GM12878 (cell line): ENCODE data around the gene SPIN1. TPM values are rescaled to one million over a fixed set of nuclear protein-coding genes. Genes with fewer than 3 reads are reported as not detected.

ENCODE experiments used
- ATAC-seq: fragments of 200-7000 bp; cut with Tn5 transposase; 3 replicates; pipeline ENCODE4 v1.9.1; 2020; ENCODE audit warnings: mild to moderate bottlenecking, moderate library complexity
- BruUV-seq: library from RNA; stranded (reverse); fragments of 400-500 nt; replicated peaks from 2 replicates; lab custom pipeline; 2021; lab: Mats Ljungman, UMichigan
- CTCF ChIA-PET: fragments of 300-600 bp; sonication (Branson Sonifier 250); formaldehyde crosslinking; extraction: SDS; loops from one replicate; lab custom pipeline; 2021; ENCODE audit warnings: inconsistent platforms; lab: Yijun Ruan, JAX
- POLR2A ChIA-PET: fragments of 350-600 bp; formaldehyde crosslinking; extraction: SDS; loops from one replicate; lab custom pipeline; 2021; ENCODE audit warnings: inconsistent platforms; lab: Charles Lee
- RAD21 ChIA-PET: fragments of 300-600 bp; sonication (Branson Sonifier 250); formaldehyde crosslinking; loops from one replicate; lab custom pipeline; 2023; ENCODE audit warnings: antibody characterized with exemption; ENCODE audit not compliant: unreplicated experiment; lab: Charles Lee
- SMC1A ChIA-PET: fragments of 300-600 bp; sonication (Branson Sonifier 250); formaldehyde crosslinking; loops from one replicate; lab custom pipeline; 2023; ENCODE audit not compliant: unreplicated experiment, uncharacterized antibody; lab: Charles Lee
- DNase-seq: peaks from one replicate; pipeline ENCODE4 v3.0.0-alpha.2; 2011; ENCODE audit warnings: low read depth, low spot score
- FAIRE-seq: peaks from 3 replicates; lab custom pipeline; 2011; peaks lifted over from hg19 to GRCh38; lab: Jason Lieb, UNC
- H2AFZ ChIP-seq: 2 replicates; pipeline ENCODE4 v1.6.0; 2011; ENCODE audit warnings: low read depth, low read length, control low read depth; ENCODE audit not compliant: control insufficient read depth
- H3K27ac ChIP-seq: 2 replicates; pipeline ENCODE4 v1.5.1; 2011; ENCODE audit warnings: control low read depth; ENCODE audit not compliant: control insufficient read depth, insufficient read depth
- H3K27me3 ChIP-seq, 2 experiments: replicated peaks in 1 of 2; 2 replicates each; pipeline versions ENCODE4 v1.6.0 to v1.6.1; 2011; ENCODE audit warnings: low read length in 1 of 2; ENCODE audit not compliant: control insufficient read depth in 2 of 2, insufficient read depth in 2 of 2
- H3K36me3 ChIP-seq, 2 experiments: 2 replicates each; pipeline ENCODE4 v1.5.1; 2011; ENCODE audit warnings: low read length in 1 of 2; ENCODE audit not compliant: control insufficient read depth in 2 of 2, insufficient read depth in 2 of 2
- H3K4me1 ChIP-seq: 2 replicates; pipeline ENCODE4 v1.6.1; 2011; ENCODE audit warnings: mild to moderate bottlenecking, low read length, moderate library complexity, mixed read lengths; ENCODE audit not compliant: control insufficient read depth, insufficient read depth
- H3K4me2 ChIP-seq: 2 replicates; pipeline ENCODE4 v1.6.0; 2011; ENCODE audit warnings: control low read depth; ENCODE audit not compliant: control insufficient read depth, insufficient read depth
- H3K4me3 ChIP-seq: fragments of 200-600 bp; sonication (generic); 2 replicates; pipeline ENCODE4 v1.5.1; 2016
- H3K79me2 ChIP-seq: 2 replicates; pipeline ENCODE4 v1.6.0; 2011; ENCODE audit warnings: low read length; ENCODE audit not compliant: control insufficient read depth, insufficient read depth
- H3K9ac ChIP-seq: 2 replicates; pipeline ENCODE4 v1.8.0; 2011; ENCODE audit warnings: low read length, control low read depth, mixed read lengths; ENCODE audit not compliant: control insufficient read depth, insufficient read depth
- H3K9me3 ChIP-seq: replicated peaks from 3 replicates; pipeline ENCODE4 v1.5.1; 2011; ENCODE audit warnings: mild to moderate bottlenecking, low read length; ENCODE audit not compliant: control insufficient read depth, insufficient read depth
- H4K20me1 ChIP-seq: 2 replicates; pipeline ENCODE4 v1.6.0; 2011; ENCODE audit not compliant: control insufficient read depth, insufficient read depth
- BRCA1 ChIP-seq: IDR thresholded peaks from 2 replicates; pipeline ENCODE4 v1.6.1; 2011; ENCODE audit warnings: low read depth, low read length, improper control_type of control experiment
- HSF1 ChIP-seq: fragments of 150-350 bp; IDR thresholded peaks from 2 replicates; pipeline ENCODE4 v1.6.1; 2014; ENCODE audit warnings: mild to moderate bottlenecking, low read depth, low read length
- IRF3 ChIP-seq: fragments of 450-650 bp; IDR thresholded peaks from 2 replicates; pipeline ENCODE4 v1.6.1; 2014; ENCODE audit warnings: mild to moderate bottlenecking
- PKNOX1 ChIP-seq: fragments of 450-650 bp; IDR thresholded peaks from 2 replicates; pipeline ENCODE4 v1.6.1; 2016; ENCODE audit warnings: mild to moderate bottlenecking
- SIX5 ChIP-seq: IDR thresholded peaks from 2 replicates; pipeline ENCODE4 v1.6.1; 2011; ENCODE audit warnings: mild to moderate bottlenecking, low read depth, low read length, moderate library complexity; ENCODE audit not compliant: severe bottlenecking
- SKIL ChIP-seq: fragments of 450-650 bp; IDR thresholded peaks from 2 replicates; pipeline ENCODE4 v1.6.1; 2017; ENCODE audit warnings: mild to moderate bottlenecking, low read depth, inconsistent platforms; ENCODE audit not compliant: poor library complexity, severe bottlenecking
- SREBF1 ChIP-seq: IDR thresholded peaks from 2 replicates; pipeline ENCODE4 v1.6.1; 2012; ENCODE audit warnings: mild to moderate bottlenecking, low read length
- ZNF217 ChIP-seq: fragments of 450-650 bp; IDR thresholded peaks from 2 replicates; pipeline ENCODE4 v1.6.1; 2017; ENCODE audit warnings: antibody characterized with exemption, mild to moderate bottlenecking
- ZNF592 ChIP-seq: fragments of 450-650 bp; IDR thresholded peaks from 2 replicates; pipeline ENCODE4 v1.6.1; 2017; ENCODE audit warnings: mild to moderate bottlenecking, moderate library complexity
- ZZZ3 ChIP-seq: IDR thresholded peaks from 2 replicates; pipeline ENCODE4 v1.6.1; 2011; ENCODE audit warnings: low read depth; ENCODE audit not compliant: control insufficient read depth, insufficient read length
- WGBS: methylation state at CpG from one replicate; pipeline ENCODE4 v1.1.6; 2016; ENCODE audit warnings: low lambda C conversion rate; ENCODE audit not compliant: insufficient replicate concordance, insufficient coverage; ENCODE audit errors: missing lambda C conversion rate; 5-methylcytosine and 5-hydroxymethylcytosine counted together
- in situ Hi-C: fragments of 300-500 bp; cut with MboI; formaldehyde crosslinking; loops from 9 replicates; pipeline ENCODE4 v1.14.3; 2018; ENCODE audit warnings: mixed read lengths
- intact Hi-C: fragments of 100-400 bp; cut with micrococcal nuclease; formaldehyde crosslinking; loops from one replicate; pipeline ENCODE4 v1.14.2; 2022; ENCODE audit not compliant: unreplicated experiment
- polyA plus RNA-seq, 11 experiments: library from polyadenylated mRNA; depleted of rRNA in 4 of 11; unstranded in 6 of 11; stranded (reverse) in 5 of 11; fragments of >200 nt; fragmentation: Nextera tagmentation in 4 of 11; fragmentation: Illumina TruSeq in 1 of 11; extraction: Ambion mirVana in 4 of 11; extraction: Trizol in 1 of 11; gene quantifications; 1 replicate in 1 of 11; 2 replicates in 10 of 11; pipeline versions ENCODE4 v1.2.1 to v1.2.3, GENCODE V29; 2011 to 2016; ENCODE audit warnings: inconsistent platforms in 2 of 11, missing spikeins in 2 of 11, low read depth in 1 of 11
- total RNA-seq, 4 experiments: library from RNA; depleted of rRNA in 3 of 4; stranded (reverse); fragments of >200 nt in 3 of 4; fragmentation: Illumina TruSeq in 1 of 4; extraction: Trizol in 1 of 4; gene quantifications; 2 replicates each; pipeline versions ENCODE4 v1.2.1 to v1.2.3, GENCODE V29; 2013 to 2021

Gene SPIN1
- total and polyA plus RNA-seq, 10 of the 15 experiments (the other 5 are each of a cell fraction or from before 2014, with no cell fraction given): 6.6 to 30.3 (median 17.1) TPM

- H3K9ac ChIP-seq: no peak overlapping the region
- H3K4me1 ChIP-seq: no peaks in the 10 kb centered on the region
- H3K79me2 ChIP-seq: no peaks in the 10 kb centered on the region
- no peak for ATAC-seq
- ChIA-PET SMC1A (no interaction called here), RAD21 (no interaction called here), POLR2A (no interaction called here), CTCF (no interaction called here)
- no peak overlapping the region for H2AFZ ChIP-seq
- no peak for DNase-seq
- intact Hi-C loops: no loop called here
- no peaks in the 10 kb centered on the region; a peak in 1 of 4 replicates for H3K27me3 ChIP-seq
- no peak overlapping the region for H3K4me2 ChIP-seq
- H3K36me3 ChIP-seq: no peaks in the 10 kb centered on the region
- H3K9me3 ChIP-seq: no peaks in the 10 kb centered on the region
- no peak overlapping the region for H3K27ac ChIP-seq
- 40% methylated on average over 4 of the region's 4 CpGs for WGBS
- no TSS peak for BruUV-seq
- no peak overlapping the region for H3K4me3 ChIP-seq
- FAIRE-seq: no peak
- in situ Hi-C loops: no loop called here
- TF ChIP-seq IRF3 (no peak), SKIL (no peak), ZNF592 (no peak), PKNOX1 (no peak), BRCA1 (no peak), ZZZ3 (no peak), SREBF1 (no peak), ZNF217 (no peak), HSF1 (no peak), SIX5 (no peak)
- H4K20me1 ChIP-seq: no peaks in the 10 kb centered on the region
Measured at GRCh38 chr9:88522360-88522759, 134.1 kb downstream of the SPIN1 start.
